ACHN (cell line): ENCODE data around the gene USF2.

Experiments
- DNase-seq: peaks from one replicate; pipeline ENCODE4 v3.0.0-alpha.2; 2015
- in situ Hi-C: cut with HindIII; loops from 2 replicates; pipeline ENCODE4 v1.10.0; 2017; ENCODE audit warnings: low sequenced_read_pairs, low pct_ligation_motif_present, low pct_unique_long_range_greater_than_20kb

The USF2 gene

DNA sequence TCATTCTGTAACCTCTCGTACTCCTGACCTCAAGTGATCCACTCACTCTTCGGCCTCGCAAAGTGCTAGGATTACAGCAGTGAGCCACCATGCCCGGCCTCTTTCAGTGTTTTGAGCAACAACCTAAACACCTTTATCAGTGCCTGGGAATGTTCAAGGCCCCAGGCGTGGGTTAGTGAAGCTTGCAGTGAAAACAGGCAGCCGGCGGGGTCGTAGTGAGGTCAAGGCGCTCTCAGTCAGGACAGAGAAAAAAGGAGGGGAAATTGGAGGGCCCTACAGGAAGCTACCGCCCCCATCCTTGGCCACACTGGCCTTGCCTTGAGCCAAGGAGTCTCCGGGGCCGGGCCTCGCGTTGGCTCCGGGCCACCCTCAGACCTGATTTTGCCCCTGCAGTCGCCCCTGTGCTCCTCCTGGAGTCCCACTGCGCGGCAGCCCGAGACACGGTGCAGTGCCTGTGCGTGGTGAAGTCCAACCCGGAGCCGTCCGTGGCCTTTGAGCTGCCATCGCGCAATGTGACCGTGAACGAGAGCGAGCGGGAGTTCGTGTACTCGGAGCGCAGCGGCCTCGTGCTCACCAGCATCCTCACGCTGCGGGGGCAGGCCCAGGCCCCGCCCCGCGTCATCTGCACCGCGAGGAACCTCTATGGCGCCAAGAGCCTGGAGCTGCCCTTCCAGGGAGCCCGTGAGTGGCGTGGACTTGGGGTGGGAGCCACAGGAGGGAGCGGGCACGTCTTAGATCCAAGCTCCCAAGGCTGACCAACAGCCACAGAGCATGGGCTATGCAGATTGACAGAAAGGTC is 40.9 kb downstream of the USF2 start:
- in situ Hi-C loops: no loop called here
- DNase-seq: no peak

- no peak for DNase-seq
- in situ Hi-C loops: no loop called here
These were observed 41.6 kb downstream of the USF2 start for GRCh38 chr19:35310331-35310730.

DNA sequence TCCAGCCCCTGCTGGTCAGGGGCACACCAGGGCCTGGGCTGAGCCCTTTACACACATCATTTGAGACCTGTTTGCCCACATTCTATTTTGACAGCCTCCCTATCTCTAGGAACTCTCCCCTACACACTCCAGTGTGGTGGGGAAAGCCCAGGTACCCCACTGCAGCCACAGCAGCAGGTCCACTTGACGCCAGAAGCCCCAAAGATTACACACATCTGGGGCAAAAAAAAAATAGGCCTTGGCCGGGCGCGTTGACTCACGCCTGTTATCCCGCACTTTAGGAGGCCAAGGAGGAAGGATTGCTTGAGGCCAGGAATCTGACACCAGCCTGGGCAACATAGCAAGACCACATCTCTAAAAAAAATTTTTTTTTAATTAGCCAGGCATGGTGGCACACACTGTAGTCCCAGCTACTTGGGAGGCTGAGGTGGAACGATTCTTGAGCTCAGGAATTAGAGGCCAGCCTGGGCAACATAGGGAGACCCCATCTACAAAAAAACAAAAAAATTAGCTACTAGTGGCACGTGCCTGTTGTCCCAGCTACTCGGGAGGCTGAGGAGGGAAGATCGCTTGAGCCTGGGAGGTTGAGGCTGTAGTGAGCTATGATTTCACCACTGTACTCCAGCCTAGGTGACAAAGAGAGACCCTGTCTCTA is 42.2 kb downstream of the USF2 start:
- no peak for DNase-seq
- in situ Hi-C loops: no loop called here

DNA sequence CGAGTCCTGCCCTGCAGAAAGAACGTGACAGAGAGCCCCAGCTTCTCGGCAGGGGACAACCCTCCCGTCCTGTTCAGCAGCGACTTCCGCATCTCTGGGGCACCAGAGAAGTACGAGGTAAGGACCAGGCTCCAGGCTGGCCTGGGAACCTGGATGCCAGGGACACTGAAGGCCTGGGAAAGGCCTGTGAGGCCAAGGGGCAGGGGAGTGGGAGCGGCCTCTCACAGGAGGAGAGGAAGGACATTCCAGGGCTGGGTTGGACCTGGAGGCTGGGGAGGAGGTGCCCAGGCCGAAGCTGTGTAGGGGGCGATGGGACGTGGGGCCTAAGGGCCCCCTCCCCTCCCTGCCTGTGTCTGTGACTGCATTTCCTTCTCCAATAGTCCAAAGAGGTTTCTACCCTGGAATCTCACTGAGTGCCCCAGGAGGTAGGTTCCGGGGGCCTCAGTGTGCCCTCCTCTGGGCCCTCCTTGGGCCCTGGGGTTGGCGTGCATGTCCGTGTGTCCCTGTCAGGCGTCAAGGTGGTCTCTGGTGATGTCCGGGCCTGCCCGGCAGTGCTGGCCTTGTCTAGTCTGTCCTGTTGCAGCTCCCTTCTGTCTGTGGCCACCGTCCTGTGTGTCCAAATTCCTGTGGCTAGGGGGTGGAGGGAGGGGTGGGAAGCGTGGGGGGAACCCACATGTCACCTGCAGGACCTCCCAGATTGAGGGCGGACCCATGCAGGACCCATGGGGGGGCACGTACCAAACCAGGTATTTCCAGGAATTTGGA is 43.3 kb downstream of the USF2 start:
- in situ Hi-C loops: no loop called here

DNA sequence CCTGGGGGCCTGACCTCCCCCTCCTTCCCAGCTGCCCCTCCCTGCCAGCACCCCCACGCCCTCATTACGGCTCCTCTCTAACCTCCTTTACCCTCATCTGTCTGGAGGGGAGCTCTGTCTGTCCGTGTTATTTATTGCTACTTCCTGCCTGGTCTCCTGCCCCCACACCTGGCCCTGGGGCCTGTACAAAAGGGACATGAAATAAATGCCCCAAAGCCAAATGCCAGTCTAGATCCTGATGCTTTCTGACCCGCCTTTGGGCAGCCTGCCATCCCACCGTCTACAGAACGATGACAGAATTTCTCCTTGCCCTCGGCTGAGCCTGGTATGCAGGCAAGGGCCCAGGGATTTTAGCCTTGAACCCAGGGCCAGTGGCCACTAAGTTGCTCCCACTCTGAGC is 44.8 kb downstream of the USF2 start:
- DNase-seq: no peak
- in situ Hi-C loops: no loop called here

More for the DNA sequence above, 43.3 kb downstream of the USF2 start:
- DNase-seq: no peak

DNA sequence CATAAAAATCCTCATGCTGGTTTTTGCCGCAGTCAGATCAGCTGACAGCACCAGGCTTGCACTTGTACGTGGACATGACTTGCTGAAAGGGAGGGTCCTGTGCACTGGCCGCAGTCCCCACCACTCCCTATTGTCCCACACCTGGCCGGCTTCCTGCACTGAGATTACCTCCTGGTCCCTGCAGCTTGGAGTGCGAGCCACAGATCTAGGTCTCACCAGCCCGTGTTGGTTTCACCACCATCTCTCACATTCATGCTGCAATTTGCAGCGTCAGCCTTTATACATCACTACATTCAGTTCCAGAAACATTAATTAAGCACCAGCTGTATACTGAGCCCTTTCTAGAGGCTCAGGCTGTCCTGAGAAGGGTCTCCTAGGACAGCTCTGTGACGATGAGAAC is 45.3 kb downstream of the USF2 start:
- in situ Hi-C loops: no loop called here
- no peak for DNase-seq

DNA sequence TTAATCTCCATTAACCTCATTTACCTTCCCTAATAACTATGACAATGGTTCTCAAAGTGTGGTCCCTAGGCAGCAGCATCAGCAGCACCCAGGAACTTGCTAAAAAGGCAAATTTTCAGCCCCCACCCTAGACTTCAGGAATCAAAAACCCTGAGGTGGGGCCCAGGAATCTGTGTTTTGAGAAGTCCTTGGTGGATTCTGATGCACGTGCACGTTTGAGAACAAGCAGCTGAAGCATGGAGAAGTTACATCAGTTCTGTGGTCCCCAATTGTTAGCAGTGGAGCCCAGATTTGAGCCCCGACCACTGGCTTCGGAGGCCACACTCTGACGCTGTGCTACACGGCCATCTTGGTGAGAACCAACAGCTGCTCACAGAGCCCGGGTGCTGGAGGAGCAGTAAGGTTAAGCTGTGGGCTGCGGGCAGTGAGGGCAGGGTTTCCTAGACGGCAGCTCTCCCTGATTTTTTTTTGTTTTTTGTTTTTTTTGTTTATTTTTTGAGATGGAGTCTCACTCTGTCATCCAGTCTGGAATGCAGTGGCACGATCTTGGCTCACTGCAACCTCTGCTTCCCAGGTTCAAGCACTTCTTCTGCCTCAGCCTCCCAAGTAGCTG is 46.2 kb downstream of the USF2 start:
- no peak for DNase-seq
- in situ Hi-C loops: no loop called here

- in situ Hi-C loops: no loop called here
- no peak for DNase-seq
These were observed 47.1 kb downstream of the USF2 start for GRCh38 chr19:35315883-35316282.

- DNase-seq: no peak
- in situ Hi-C loops: no loop called here
These were observed 47.8 kb downstream of the USF2 start for GRCh38 chr19:35316560-35316959.

GRCh38 chr19:35317464-35318043 is 48.8 kb downstream of the USF2 start:
- in situ Hi-C loops: no loop called here
- DNase-seq: no peak

GRCh38 chr19:35318679-35319448 is 50.1 kb downstream of the USF2 start:
- in situ Hi-C loops: no loop called here

DNA sequence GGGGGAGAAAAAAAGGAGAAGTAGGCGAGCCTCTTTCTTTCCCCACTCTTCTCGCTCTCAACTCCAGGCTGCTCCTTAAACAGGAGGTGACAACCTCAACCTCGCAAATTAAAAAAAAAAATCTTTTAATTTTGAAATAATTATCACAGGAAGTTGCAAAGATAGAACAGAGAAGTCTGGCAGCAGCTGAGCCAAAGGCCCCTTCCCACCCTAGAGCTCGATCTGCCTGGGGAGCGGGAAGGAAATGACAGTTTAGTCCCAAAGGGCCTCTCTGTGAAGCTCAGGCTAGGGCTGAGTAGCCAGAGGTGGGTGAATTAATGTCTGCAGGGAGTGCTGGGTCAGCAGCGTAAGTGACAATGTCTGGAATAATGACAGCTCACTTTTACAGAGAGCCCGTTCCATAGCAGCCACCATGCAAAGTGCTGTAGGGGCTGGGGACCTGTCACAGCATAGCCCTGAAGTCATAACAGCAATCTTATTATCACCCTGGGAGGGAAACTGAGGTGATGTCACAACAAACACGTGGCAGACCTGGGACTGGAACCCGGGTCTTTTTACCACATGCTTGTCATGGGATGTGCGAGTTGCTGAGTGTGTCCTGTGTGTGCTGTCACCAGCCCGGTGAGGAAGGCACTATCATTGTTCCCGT is 51.4 kb downstream of the USF2 start:
- in situ Hi-C loops: no loop called here
- no peak for DNase-seq

More at GRCh38 chr19:35318679-35319448, 50.1 kb downstream of the USF2 start:
- no peak for DNase-seq

DNA sequence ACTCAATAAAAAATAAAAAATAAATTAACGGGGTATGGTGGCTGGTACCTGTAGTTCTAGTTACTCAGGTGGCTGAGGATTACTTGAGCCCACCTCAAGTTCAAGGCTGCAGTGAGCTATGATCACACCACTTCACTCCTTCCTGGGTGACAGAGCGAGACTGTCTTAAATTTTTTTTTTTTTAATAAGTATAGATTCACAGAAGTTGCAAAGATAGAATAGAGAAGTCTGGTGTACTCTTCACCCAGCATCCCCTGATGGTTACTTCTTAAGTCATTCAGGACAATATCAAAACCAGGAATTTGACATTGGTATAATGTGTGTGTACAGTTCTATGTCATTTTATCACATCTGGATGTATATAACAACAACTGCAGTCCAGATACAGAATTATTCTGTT is 52.5 kb downstream of the USF2 start:
- in situ Hi-C loops: no loop called here
- no peak for DNase-seq

DNA sequence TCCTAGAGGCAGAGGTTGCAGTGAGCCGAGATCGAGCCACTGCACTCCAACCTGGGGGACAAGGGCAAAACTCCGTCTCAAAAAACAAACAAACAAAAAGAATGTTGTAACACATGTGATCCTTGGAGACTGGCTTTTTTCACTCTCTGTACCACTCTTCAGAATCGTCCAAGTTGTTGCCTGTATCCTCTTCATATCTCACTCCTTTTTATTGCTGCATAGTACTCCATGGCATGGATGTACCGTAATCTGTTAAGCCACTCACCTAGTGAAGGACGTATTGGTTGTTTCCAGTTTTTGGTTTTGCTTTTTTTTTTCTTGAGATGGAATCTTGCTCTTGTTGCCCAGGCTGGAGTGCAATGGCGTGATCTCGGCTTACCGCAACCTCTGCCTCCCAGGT is 53.3 kb downstream of the USF2 start:
- in situ Hi-C loops: no loop called here
- no peak for DNase-seq

GRCh38 chr19:35327642-35328041 is 58.9 kb downstream of the USF2 start:
- in situ Hi-C loops: no loop called here

GRCh38 chr19:35328851-35329285 is 60.1 kb downstream of the USF2 start, which contains the start of gene CD22:
CD22 (plus strand) TSS chr19:35329187; CDS start chr19:35332041, 2,854 bp downstream.
- in situ Hi-C loops: no loop called here
- DNase-seq: no peak

More at GRCh38 chr19:35327642-35328041, 58.9 kb downstream of the USF2 start:
- no peak for DNase-seq

- in situ Hi-C loops: no loop called here
- no peak for DNase-seq
These were observed 60.6 kb downstream of the USF2 start for GRCh38 chr19:35329323-35329722.
